Epidermal melanocyte (primary cell): ENCODE results near the gene SLC13A5.
"Not testable (repeated sequence)": the region's sequence is repeated elsewhere in the genome, so short reads cannot be mapped to it uniquely, and the experiment has no call there.

ENCODE experiments used
- DNase-seq: peaks from one replicate; pipeline ENCODE4 v3.0.0; 2011; ENCODE audit warnings: low spot score; ENCODE audit not compliant: insufficient read length

Gene SLC13A5

GRCh38 chr17:6713130-6713917 lies at the start of gene SLC13A5:
SLC13A5 (minus strand) TSS chr17:6713369; CDS start chr17:6713333, 36 bp downstream.
- DNase-seq: no peak

GRCh38 chr17:6761779-6762178 lies 48.6 kb upstream of the SLC13A5 start:
- DNase-seq: no peak

GRCh38 chr17:6757747-6758146 lies 44.6 kb upstream of the SLC13A5 start:
- DNase-seq: no peak

GRCh38 chr17:6756425-6757031 lies 43.4 kb upstream of the SLC13A5 start:
- DNase-seq: no peak

GRCh38 chr17:6755731-6756184 lies 42.6 kb upstream of the SLC13A5 start, which contains the start of gene XAF1:
XAF1 (plus strand) TSS chr17:6756046; CDS start chr17:6756079, 33 bp downstream.
- no peak for DNase-seq

GRCh38 chr17:6755281-6755680 lies 42.1 kb upstream of the SLC13A5 start:
- DNase-seq: no peak

- DNase-seq: no peak
Observed at GRCh38 chr17:6753546-6753945, 40.4 kb upstream of the SLC13A5 start.

GRCh38 chr17:6753006-6753445 lies 39.9 kb upstream of the SLC13A5 start:
- peak; percentile 27 for DNase-seq

- DNase-seq: peak; percentile 80
Observed at GRCh38 chr17:6752068-6752909, 39.1 kb upstream of the SLC13A5 start.

GRCh38 chr17:6749519-6749918 lies 36.4 kb upstream of the SLC13A5 start:
- DNase-seq: no peak

- no peak for DNase-seq
Observed at GRCh38 chr17:6748617-6749016, 35.4 kb upstream of the SLC13A5 start.

GRCh38 chr17:6746665-6747064 lies 33.5 kb upstream of the SLC13A5 start:
- DNase-seq: not testable (repeated sequence)

- DNase-seq: no peak
Observed at GRCh38 chr17:6729531-6729930, 16.4 kb upstream of the SLC13A5 start.

GRCh38 chr17:6724009-6724408 lies 10.8 kb upstream of the SLC13A5 start:
- DNase-seq: no peak

GRCh38 chr17:6721744-6722143 lies 8.6 kb upstream of the SLC13A5 start:
- no peak for DNase-seq

- no peak for DNase-seq
Observed at GRCh38 chr17:6716736-6717135, 3.6 kb upstream of the SLC13A5 start.

GRCh38 chr17:6714315-6714874 lies 1.2 kb upstream of the SLC13A5 start:
- DNase-seq: no peak

GRCh38 chr17:6713918-6714271 lies 726 bp upstream of the SLC13A5 start:
- DNase-seq: no peak

GRCh38 chr17:6712854-6713129 lies 377 bp downstream of the SLC13A5 start:
- no peak for DNase-seq

- DNase-seq: no peak
Observed at GRCh38 chr17:6712058-6712853, 913 bp downstream of the SLC13A5 start.

GRCh38 chr17:6711681-6712057 lies 1.5 kb downstream of the SLC13A5 start:
- DNase-seq: no peak
